ENCODE data around the gene PLEKHA1. TPM values are rescaled to one million over a fixed set of nuclear protein-coding genes. Genes with fewer than 3 reads are reported as not detected.

PLEKHA1 gene
- total RNA-seq, 1 experiment from 2014 or later, result 30.6 TPM

DNA sequence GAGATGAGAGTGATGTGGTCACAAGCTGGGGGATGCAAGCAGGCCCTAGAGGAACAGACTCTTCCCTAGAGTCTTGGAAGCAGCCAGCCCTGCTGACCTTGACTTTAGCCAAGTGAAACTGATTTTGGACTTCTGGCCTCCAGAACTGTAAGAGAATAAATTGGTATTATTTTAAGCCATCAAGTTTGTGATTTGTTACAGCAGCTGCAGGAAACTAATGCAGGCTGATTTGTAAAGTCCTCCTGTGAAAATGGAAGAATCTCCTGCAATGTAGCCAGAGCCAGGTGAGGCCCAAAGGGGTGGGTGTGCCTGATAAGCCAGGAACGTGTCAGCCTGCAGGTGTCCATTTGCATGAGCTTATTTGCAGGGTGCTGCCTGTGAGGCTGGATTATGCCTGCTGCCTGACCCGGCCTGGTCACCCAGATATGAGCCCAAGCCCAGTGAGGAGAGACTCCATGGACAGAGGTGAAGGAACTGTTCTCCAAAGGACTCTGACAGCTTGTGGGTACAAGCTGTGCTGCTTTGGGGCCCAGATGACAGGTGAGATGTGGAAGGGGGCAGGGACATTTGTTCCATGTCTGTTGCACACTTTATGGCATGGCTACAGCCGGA is 24.6 kb upstream of the PLEKHA1 start:
- Histone ChIP-seq H3K4me1 (ENCODE audit: control insufficient read depth in 1 of 2, insufficient read depth in 2 of 2, low read length in 2 of 2) (peaks cover 3 to 5% of the 10 kb centered on the region in 2 experiments), H4K20me1 (ENCODE audit: insufficient read depth) (no peaks in the 10 kb centered on the region), H3K4me2 (ENCODE audit: low read length) (no peak overlapping the region), H3K9ac (ENCODE audit: low read length) (no peak overlapping the region), H3K9me2 (ENCODE audit: insufficient read depth) (no peaks in the 10 kb centered on the region), H3K4me3 (replicated peaks in 1 of 2; ENCODE audit: low read depth in 1 of 2, low read length in 2 of 2) (no peak overlapping the region), H3K79me2 (ENCODE audit: insufficient read depth, low read length) (no peaks in the 10 kb centered on the region), H3K27ac (ENCODE audit: low read depth, low read length) (no peak overlapping the region), H3K36me3 (ENCODE audit: control insufficient read depth in 1 of 2, insufficient read depth in 2 of 2, low read length in 2 of 2) (no peaks in the 10 kb centered on the region), H2AFZ (ENCODE audit: low read depth, low read length, poor library complexity, severe bottlenecking) (no peak overlapping the region), H3K27me3 (ENCODE audit: insufficient read depth, low read length) (no peaks in the 10 kb centered on the region), H3K9me3 (ENCODE audit: control insufficient read depth in 1 of 2, insufficient read depth in 1 of 2, low read depth in 1 of 2, low read length in 2 of 2) (no peaks in the 10 kb centered on the region; a peak in 1 of 4 replicates)
- BruUV-seq (replicated peaks), result no TSS peak
- POLR2A ChIA-PET, result no interaction called here
- no peak for ATAC-seq
- no peak for DNase-seq (ENCODE audit: low read depth, low spot score)
- intact Hi-C loops (cut with micrococcal nuclease), result no loop called here
- CTCF ChIA-PET, result no interaction called here
- RAD21 ChIA-PET (ENCODE audit: low non-redundant PET in 1 of 2, low total read pairs in 2 of 2, uncharacterized antibody in 2 of 2, unreplicated experiment in 2 of 2), result no interaction called here
- TF ChIP-seq, protein P1, sequence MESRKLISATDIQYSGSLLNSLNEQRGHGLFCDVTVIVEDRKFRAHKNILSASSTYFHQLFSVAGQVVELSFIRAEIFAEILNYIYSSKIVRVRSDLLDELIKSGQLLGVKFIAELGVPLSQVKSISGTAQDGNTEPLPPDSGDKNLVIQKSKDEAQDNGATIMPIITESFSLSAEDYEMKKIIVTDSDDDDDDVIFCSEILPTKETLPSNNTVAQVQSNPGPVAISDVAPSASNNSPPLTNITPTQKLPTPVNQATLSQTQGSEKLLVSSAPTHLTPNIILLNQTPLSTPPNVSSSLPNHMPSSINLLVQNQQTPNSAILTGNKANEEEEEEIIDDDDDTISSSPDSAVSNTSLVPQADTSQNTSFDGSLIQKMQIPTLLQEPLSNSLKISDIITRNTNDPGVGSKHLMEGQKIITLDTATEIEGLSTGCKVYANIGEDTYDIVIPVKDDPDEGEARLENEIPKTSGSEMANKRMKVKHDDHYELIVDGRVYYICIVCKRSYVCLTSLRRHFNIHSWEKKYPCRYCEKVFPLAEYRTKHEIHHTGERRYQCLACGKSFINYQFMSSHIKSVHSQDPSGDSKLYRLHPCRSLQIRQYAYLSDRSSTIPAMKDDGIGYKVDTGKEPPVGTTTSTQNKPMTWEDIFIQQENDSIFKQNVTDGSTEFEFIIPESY (IDR thresholded peaks at IDR 0.05; ENCODE audit: extremely low read depth, insufficient replicate concordance, low read length), result no peak
- TF ChIP-seq ELF1 (IDR thresholded peaks at IDR 0.05; ENCODE audit: borderline replicate concordance, low read depth) (no peak), SP1 (IDR thresholded peaks at IDR 0.05; ENCODE audit: low read depth) (no peak), EZH2phosphoT487 (IDR thresholded peaks at IDR 0.05; ENCODE audit: borderline replicate concordance) (no peak), ZFX (IDR thresholded peaks at IDR 0.05) (no peak), FOSL1 (IDR thresholded peaks at IDR 0.05; ENCODE audit: low read depth) (no peak)
- TF ChIP-seq, protein P2, sequence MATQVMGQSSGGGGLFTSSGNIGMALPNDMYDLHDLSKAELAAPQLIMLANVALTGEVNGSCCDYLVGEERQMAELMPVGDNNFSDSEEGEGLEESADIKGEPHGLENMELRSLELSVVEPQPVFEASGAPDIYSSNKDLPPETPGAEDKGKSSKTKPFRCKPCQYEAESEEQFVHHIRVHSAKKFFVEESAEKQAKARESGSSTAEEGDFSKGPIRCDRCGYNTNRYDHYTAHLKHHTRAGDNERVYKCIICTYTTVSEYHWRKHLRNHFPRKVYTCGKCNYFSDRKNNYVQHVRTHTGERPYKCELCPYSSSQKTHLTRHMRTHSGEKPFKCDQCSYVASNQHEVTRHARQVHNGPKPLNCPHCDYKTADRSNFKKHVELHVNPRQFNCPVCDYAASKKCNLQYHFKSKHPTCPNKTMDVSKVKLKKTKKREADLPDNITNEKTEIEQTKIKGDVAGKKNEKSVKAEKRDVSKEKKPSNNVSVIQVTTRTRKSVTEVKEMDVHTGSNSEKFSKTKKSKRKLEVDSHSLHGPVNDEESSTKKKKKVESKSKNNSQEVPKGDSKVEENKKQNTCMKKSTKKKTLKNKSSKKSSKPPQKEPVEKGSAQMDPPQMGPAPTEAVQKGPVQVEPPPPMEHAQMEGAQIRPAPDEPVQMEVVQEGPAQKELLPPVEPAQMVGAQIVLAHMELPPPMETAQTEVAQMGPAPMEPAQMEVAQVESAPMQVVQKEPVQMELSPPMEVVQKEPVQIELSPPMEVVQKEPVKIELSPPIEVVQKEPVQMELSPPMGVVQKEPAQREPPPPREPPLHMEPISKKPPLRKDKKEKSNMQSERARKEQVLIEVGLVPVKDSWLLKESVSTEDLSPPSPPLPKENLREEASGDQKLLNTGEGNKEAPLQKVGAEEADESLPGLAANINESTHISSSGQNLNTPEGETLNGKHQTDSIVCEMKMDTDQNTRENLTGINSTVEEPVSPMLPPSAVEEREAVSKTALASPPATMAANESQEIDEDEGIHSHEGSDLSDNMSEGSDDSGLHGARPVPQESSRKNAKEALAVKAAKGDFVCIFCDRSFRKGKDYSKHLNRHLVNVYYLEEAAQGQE (IDR thresholded peaks at IDR 0.05; ENCODE audit: low read depth), result no peak
